Fibroblast of lung (primary cell): Measurements from ENCODE around the gene TMEM184B. TPM values are rescaled to one million over a fixed set of nuclear protein-coding genes. Genes with fewer than 3 reads are reported as not detected.

ENCODE experiments used
- DNase-seq, 2 donors: peaks; one replicate each; pipeline versions ENCODE4 v3.0.0 to v3.0.0-alpha.2; 2010; ENCODE audit warnings: low read depth in 2 of 2
- H2AFZ ChIP-seq: 2 replicates; pipeline ENCODE4 v1.5.1; 2012; ENCODE audit warnings: low read length, control low read depth, inconsistent platforms
- H3K27ac ChIP-seq: 2 replicates; pipeline ENCODE4 v1.5.1; 2011; ENCODE audit warnings: low read length, control low read depth; ENCODE audit not compliant: insufficient read depth
- H3K27me3 ChIP-seq: 2 replicates; pipeline ENCODE4 v1.5.1; 2011; ENCODE audit warnings: mild to moderate bottlenecking, low read length; ENCODE audit not compliant: control insufficient read depth, insufficient read depth
- H3K36me3 ChIP-seq: 2 replicates; pipeline ENCODE4 v1.5.1; 2011; ENCODE audit warnings: low read length; ENCODE audit not compliant: control insufficient read depth, insufficient read depth
- H3K4me1 ChIP-seq: 2 replicates; pipeline ENCODE4 v1.5.1; 2011; ENCODE audit warnings: low read length; ENCODE audit not compliant: control insufficient read depth, insufficient read depth; ENCODE audit errors: extremely low read depth
- H3K4me2 ChIP-seq: 2 replicates; pipeline ENCODE4 v1.5.1; 2011; ENCODE audit warnings: low read length, control low read depth; ENCODE audit not compliant: insufficient read depth; ENCODE audit errors: extremely low read depth
- H3K4me3 ChIP-seq, 4 experiments: fragments of 200-600 bp in 1 of 4; sonication (generic) in 1 of 4; replicated peaks in 1 of 4; 2 replicates each; pipeline ENCODE4 v1.5.1; 2011 to 2016; ENCODE audit warnings: low read length in 4 of 4, low read depth in 3 of 4, mild to moderate bottlenecking in 3 of 4, control low read depth in 2 of 4, inconsistent platforms in 1 of 4, mixed read lengths in 1 of 4; ENCODE audit not compliant: insufficient read depth in 1 of 4; ENCODE audit errors: control extremely low read depth in 1 of 4
- H3K79me2 ChIP-seq: 2 replicates; pipeline ENCODE4 v1.5.1; 2012; ENCODE audit warnings: mild to moderate bottlenecking, low read length, inconsistent platforms; ENCODE audit not compliant: control insufficient read depth, insufficient read depth
- H3K9ac ChIP-seq: 2 replicates; pipeline ENCODE4 v1.5.1; 2011; ENCODE audit warnings: mild to moderate bottlenecking, low read length, control low read depth; ENCODE audit not compliant: insufficient read depth
- H3K9me3 ChIP-seq: 2 replicates; pipeline ENCODE4 v1.5.1; 2012; ENCODE audit warnings: low read depth, low read length; ENCODE audit not compliant: control insufficient read depth, insufficient read depth
- H4K20me1 ChIP-seq: 2 replicates; pipeline ENCODE4 v1.5.1; 2011; ENCODE audit warnings: low read length; ENCODE audit not compliant: control insufficient read depth, insufficient read depth; ENCODE audit errors: extremely low read depth
- CTCF ChIP-seq, 2 donors: IDR thresholded peaks in 1 of 2; conservative IDR thresholded peaks in 1 of 2; 1 replicate in 1 of 2; 2 replicates in 1 of 2; pipeline ENCODE4 v1.5.1; 2011 to 2012; ENCODE audit warnings: low read length in 2 of 2, control low read depth in 1 of 2, inconsistent platforms in 1 of 2, low read depth in 1 of 2, mild to moderate bottlenecking in 1 of 2
- EZH2 ChIP-seq: IDR thresholded peaks from 2 replicates; pipeline ENCODE4 v1.5.1; 2012; ENCODE audit warnings: low read length, control low read depth, mild to moderate bottlenecking; ENCODE audit errors: missing control alignments
- polyA plus RNA-seq, 2 donors: library from polyadenylated mRNA; depleted of rRNA in 1 of 2; stranded (reverse) in 1 of 2; unstranded in 1 of 2; fragments of >200 nt; gene quantifications; 2 replicates each; pipeline ENCODE4 v1.2.1, GENCODE V29; 2011 to 2012; ENCODE audit warnings: missing spikeins in 1 of 2
- total RNA-seq: library from RNA; depleted of rRNA; stranded (reverse); fragments of >200 nt; gene quantifications from 2 replicates; pipeline ENCODE4 v1.2.1, GENCODE V29; 2014

TMEM184B gene
- total and polyA plus RNA-seq, 2 donors (not counting 1 experiment from before 2014, with no cell fraction given), result 28.2 to 37.2 TPM

- H3K79me2 ChIP-seq, result no peaks in the 10 kb centered on the region
- no peak for DNase-seq
- H3K4me3 ChIP-seq, result no peak overlapping the region
- H3K27me3 ChIP-seq, result no peaks in the 10 kb centered on the region
- H3K4me1 ChIP-seq, result peaks cover 10% of the 10 kb centered on the region
- H3K9ac ChIP-seq, result no peak overlapping the region
- H3K27ac ChIP-seq, result no peak overlapping the region
- TF ChIP-seq CTCF (conservative IDR thresholded peaks at IDR 0.05 in 1 of 2, IDR thresholded peaks at IDR 0.05 in 1 of 2; ENCODE audit: low read depth in 1 of 2, low read length in 2 of 2), result no peak
- no peak for TF ChIP-seq EZH2
- peaks cover 32% of the 10 kb centered on the region for H3K36me3 ChIP-seq
- H3K4me2 ChIP-seq, result no peak overlapping the region
- H2AFZ ChIP-seq, result no peak overlapping the region
- H3K9me3 ChIP-seq, result no peaks in the 10 kb centered on the region
- H4K20me1 ChIP-seq, result no peaks in the 10 kb centered on the region
Observed at GRCh38 chr22:38223289-38223960, 49.4 kb downstream of the TMEM184B start.

- H3K27me3 ChIP-seq, result no peaks in the 10 kb centered on the region
- H3K4me1 ChIP-seq, result peaks cover 16% of the 10 kb centered on the region
- no peak overlapping the region for H3K4me2 ChIP-seq
- H3K4me3 ChIP-seq, result no peak overlapping the region
- H3K27ac ChIP-seq, result no peak overlapping the region
- no peaks in the 10 kb centered on the region for H3K79me2 ChIP-seq
- no peaks in the 10 kb centered on the region for H3K9me3 ChIP-seq
- no peak for TF ChIP-seq CTCF (conservative IDR thresholded peaks at IDR 0.05 in 1 of 2, IDR thresholded peaks at IDR 0.05 in 1 of 2; ENCODE audit: low read depth in 1 of 2, low read length in 2 of 2)
- no peak for TF ChIP-seq EZH2
- no peak for DNase-seq
- no peaks in the 10 kb centered on the region for H4K20me1 ChIP-seq
- H3K36me3 ChIP-seq, result peaks cover 32% of the 10 kb centered on the region
- no peak overlapping the region for H2AFZ ChIP-seq
- H3K9ac ChIP-seq, result no peak overlapping the region
Observed at GRCh38 chr22:38222797-38223119, 50.1 kb downstream of the TMEM184B start.

- TF ChIP-seq EZH2 (no peak), CTCF (conservative IDR thresholded peaks at IDR 0.05 in 1 of 2, IDR thresholded peaks at IDR 0.05 in 1 of 2; ENCODE audit: low read depth in 1 of 2, low read length in 2 of 2) (no peak)
- no peak overlapping the region for H3K27ac ChIP-seq
- H4K20me1 ChIP-seq, result no peaks in the 10 kb centered on the region
- H3K36me3 ChIP-seq, result peaks cover 29% of the 10 kb centered on the region
- peaks cover 17% of the 10 kb centered on the region for H3K4me1 ChIP-seq
- H3K9me3 ChIP-seq, result no peaks in the 10 kb centered on the region
- no peaks in the 10 kb centered on the region for H3K27me3 ChIP-seq
- no peak overlapping the region for H3K4me2 ChIP-seq
- H2AFZ ChIP-seq, result no peak overlapping the region
- DNase-seq, result no peak
- no peaks in the 10 kb centered on the region for H3K79me2 ChIP-seq
- H3K4me3 ChIP-seq, result no peak overlapping the region
- no peak overlapping the region for H3K9ac ChIP-seq
Observed at GRCh38 chr22:38221908-38222796, 50.7 kb downstream of the TMEM184B start.
